ENCODE results near the gene CRADD.

Gene CRADD

GRCh38 chr12:93819050-93819491, 141.9 kb downstream of the CRADD start:
- no peak for DNase-seq

- no peak for DNase-seq
These were observed 146.6 kb downstream of the CRADD start for GRCh38 chr12:93823616-93824391.

- DNase-seq = no peak
These were observed 147.6 kb downstream of the CRADD start for GRCh38 chr12:93824514-93825500.

GRCh38 chr12:93825501-93825888, 148.3 kb downstream of the CRADD start:
- no peak for DNase-seq

GRCh38 chr12:93825931-93826555, 148.9 kb downstream of the CRADD start:
- no peak for DNase-seq

GRCh38 chr12:93827179-93827578, 150.0 kb downstream of the CRADD start:
- DNase-seq = no peak

- DNase-seq = no peak
These were observed 150.5 kb downstream of the CRADD start for GRCh38 chr12:93827669-93828068.

- DNase-seq = no peak
These were observed 151.8 kb downstream of the CRADD start for GRCh38 chr12:93829016-93829415.

- no peak for DNase-seq
These were observed 154.2 kb downstream of the CRADD start for GRCh38 chr12:93831374-93831773.

GRCh38 chr12:93832131-93832530, 155.0 kb downstream of the CRADD start:
- peak; percentile 60 for DNase-seq

GRCh38 chr12:93833946-93834345, 156.8 kb downstream of the CRADD start:
- DNase-seq = no peak

GRCh38 chr12:93836620-93837260, 159.6 kb downstream of the CRADD start:
- DNase-seq = no peak

- DNase-seq = no peak
These were observed 161.0 kb downstream of the CRADD start for GRCh38 chr12:93838193-93838592.

- DNase-seq = no peak
These were observed 161.9 kb downstream of the CRADD start for GRCh38 chr12:93839064-93839463.

- DNase-seq = no peak
These were observed 164.5 kb downstream of the CRADD start for GRCh38 chr12:93841671-93842070.

GRCh38 chr12:93844164-93844784, 167.1 kb downstream of the CRADD start:
- DNase-seq = no peak

GRCh38 chr12:93846936-93847516, 169.9 kb downstream of the CRADD start:
- no peak for DNase-seq

GRCh38 chr12:93847517-93848474, 170.6 kb downstream of the CRADD start:
- peak; percentile 96 for DNase-seq

GRCh38 chr12:93848523-93849101, 171.4 kb downstream of the CRADD start:
- peak; percentile 93 for DNase-seq

- no peak for DNase-seq
These were observed 172.8 kb downstream of the CRADD start for GRCh38 chr12:93849946-93850345.
